ENCODE data around the gene DCBLD1. TPM values are rescaled to one million over a fixed set of nuclear protein-coding genes. Genes with fewer than 3 reads are reported as not detected.

Gene DCBLD1
- total RNA-seq, 1 donor from 2014 or later, result 7.5 TPM

DNA sequence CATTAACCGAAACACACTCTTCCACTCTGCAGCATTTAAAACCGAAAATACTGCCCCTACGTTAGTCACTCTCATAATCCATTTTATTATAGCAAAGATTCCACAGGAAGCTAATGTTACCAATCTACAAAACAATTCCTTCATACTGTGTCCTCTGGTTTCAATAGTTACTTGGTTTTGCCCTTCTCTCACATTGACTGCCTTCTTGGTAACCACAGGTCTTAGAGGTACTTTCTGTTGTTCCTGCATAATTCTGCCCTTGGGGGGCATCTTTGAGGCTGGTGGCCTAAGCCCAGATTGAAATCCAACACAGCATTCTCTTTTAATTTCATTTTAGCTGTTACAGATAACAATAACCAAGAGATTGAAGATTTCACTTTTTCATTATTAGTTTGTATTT lies 9.8 kb upstream of the DCBLD1 start:
- DNase-seq (ENCODE audit: low spot score), result no peak
- Histone ChIP-seq H3K79me2 (ENCODE audit: low read depth) (no peaks in the 10 kb centered on the region), H3K4me2 (no peak overlapping the region), H3K4me1 (no peaks in the 10 kb centered on the region), H3K36me3 (no peaks in the 10 kb centered on the region), H3K27ac (no peak overlapping the region), H2AFZ (replicated peaks) (no peak overlapping the region), H3K9me3 (ENCODE audit: low read depth) (no peaks in the 10 kb centered on the region), H3F3A (ENCODE audit: low read depth) (no peaks in the 10 kb centered on the region), H4K20me1 (ENCODE audit: low read depth) (no peaks in the 10 kb centered on the region), H3K9ac (no peak overlapping the region), H3K27me3 (no peaks in the 10 kb centered on the region), H3K4me3 (no peak overlapping the region)
- no peak for TF ChIP-seq EZH2phosphoT487 (IDR thresholded peaks at IDR 0.05)
- TF ChIP-seq, protein P1, sequence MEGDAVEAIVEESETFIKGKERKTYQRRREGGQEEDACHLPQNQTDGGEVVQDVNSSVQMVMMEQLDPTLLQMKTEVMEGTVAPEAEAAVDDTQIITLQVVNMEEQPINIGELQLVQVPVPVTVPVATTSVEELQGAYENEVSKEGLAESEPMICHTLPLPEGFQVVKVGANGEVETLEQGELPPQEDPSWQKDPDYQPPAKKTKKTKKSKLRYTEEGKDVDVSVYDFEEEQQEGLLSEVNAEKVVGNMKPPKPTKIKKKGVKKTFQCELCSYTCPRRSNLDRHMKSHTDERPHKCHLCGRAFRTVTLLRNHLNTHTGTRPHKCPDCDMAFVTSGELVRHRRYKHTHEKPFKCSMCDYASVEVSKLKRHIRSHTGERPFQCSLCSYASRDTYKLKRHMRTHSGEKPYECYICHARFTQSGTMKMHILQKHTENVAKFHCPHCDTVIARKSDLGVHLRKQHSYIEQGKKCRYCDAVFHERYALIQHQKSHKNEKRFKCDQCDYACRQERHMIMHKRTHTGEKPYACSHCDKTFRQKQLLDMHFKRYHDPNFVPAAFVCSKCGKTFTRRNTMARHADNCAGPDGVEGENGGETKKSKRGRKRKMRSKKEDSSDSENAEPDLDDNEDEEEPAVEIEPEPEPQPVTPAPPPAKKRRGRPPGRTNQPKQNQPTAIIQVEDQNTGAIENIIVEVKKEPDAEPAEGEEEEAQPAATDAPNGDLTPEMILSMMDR (IDR thresholded peaks at IDR 0.05), result no peak
- no peak for TF ChIP-seq EZH2 (IDR thresholded peaks at IDR 0.05)
- no peaks in the 10 kb centered on the region for H3K4me1 Mint-ChIP-seq
- no peak overlapping the region for H3K27ac Mint-ChIP-seq
- no peaks in the 10 kb centered on the region for H3K36me3 Mint-ChIP-seq
- H3K9me3 Mint-ChIP-seq, result no peaks in the 10 kb centered on the region
- peaks cover 2% of the 10 kb centered on the region for H3K27me3 Mint-ChIP-seq (ENCODE audit: insufficient read depth, low read depth)
- no peak overlapping the region for H3K4me3 Mint-ChIP-seq

DNA sequence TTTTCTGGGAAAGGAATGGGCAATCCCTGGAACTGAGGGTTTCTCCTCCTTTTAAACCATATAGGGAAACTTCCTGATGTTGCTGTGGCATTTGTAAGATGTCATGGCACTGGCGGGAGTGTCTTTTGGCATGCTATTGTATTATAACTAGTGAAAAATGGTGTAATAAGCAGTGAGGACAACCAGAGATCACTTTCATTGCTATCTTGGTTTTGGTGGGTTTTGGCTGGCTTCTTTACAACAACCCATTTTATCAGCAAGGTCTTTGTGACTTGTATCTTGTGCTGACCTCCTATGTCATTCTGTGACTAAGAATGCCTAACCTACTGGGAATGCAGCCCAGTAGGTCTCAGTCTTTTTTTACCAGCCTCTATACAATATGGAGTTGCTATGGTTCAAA lies 9.1 kb upstream of the DCBLD1 start:
- no peaks in the 10 kb centered on the region for H3K4me1 ChIP-seq
- H3K4me3 ChIP-seq, result no peak overlapping the region
- H3K9me3 ChIP-seq (ENCODE audit: low read depth), result no peaks in the 10 kb centered on the region
- H3K27me3 ChIP-seq, result no peaks in the 10 kb centered on the region
- no peaks in the 10 kb centered on the region for H3F3A ChIP-seq (ENCODE audit: low read depth)
- Mint-ChIP-seq H3K36me3 (no peaks in the 10 kb centered on the region), H3K4me3 (no peak overlapping the region), H3K27ac (no peak overlapping the region), H3K4me1 (peaks cover 3% of the 10 kb centered on the region), H3K9me3 (no peaks in the 10 kb centered on the region), H3K27me3 (ENCODE audit: insufficient read depth, low read depth) (peaks cover 2% of the 10 kb centered on the region)
- no peaks in the 10 kb centered on the region for H3K79me2 ChIP-seq (ENCODE audit: low read depth)
- no peak for DNase-seq (ENCODE audit: low spot score)
- no peaks in the 10 kb centered on the region for H4K20me1 ChIP-seq (ENCODE audit: low read depth)
- no peak overlapping the region for H2AFZ ChIP-seq (replicated peaks)
- H3K36me3 ChIP-seq, result no peaks in the 10 kb centered on the region
- H3K27ac ChIP-seq, result no peak overlapping the region
- TF ChIP-seq, protein P1 (IDR thresholded peaks at IDR 0.05), result no peak
- TF ChIP-seq EZH2phosphoT487 (IDR thresholded peaks at IDR 0.05) (no peak), EZH2 (IDR thresholded peaks at IDR 0.05) (no peak)
- no peak overlapping the region for H3K4me2 ChIP-seq
- H3K9ac ChIP-seq, result no peak overlapping the region

DNA sequence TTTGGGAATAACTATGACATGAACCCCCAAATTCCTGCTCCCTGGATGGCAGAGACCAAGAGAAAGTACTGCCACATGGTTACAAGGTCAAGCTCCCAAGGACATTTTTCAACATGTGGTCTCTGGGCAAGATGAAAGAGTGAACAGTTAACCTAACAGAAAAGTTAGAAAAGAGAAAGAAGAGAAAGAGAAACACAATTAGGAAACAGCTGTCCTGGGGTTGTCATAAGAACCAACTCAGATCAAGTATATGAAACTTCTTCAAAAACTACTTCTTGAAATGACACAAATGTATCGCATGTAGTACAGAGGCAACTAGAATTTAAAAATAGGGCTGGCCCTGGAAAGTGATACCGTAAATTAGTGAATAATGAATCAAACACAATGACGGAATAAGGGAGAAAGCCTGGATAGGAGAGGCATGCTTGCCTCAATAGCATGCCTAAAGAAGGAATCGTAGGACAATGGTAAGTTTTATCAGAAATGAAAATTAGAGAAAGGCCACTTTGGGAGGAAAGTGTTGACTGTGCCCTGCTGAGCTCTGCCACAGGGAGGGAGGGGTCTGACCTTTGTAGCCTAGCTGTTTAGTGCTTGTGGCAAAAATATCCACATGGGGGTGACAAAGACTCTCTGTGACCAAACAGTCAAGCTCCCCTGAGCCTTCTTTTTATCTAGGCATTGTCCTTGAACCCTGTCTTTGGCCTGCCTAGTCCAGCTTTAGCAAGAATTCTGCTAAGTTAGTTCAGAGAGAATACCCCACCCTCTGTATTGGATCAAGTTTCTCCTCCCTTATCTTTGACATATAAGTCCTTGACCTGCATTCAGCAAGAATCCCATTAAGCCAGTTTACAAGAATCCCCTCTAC lies 4.3 kb upstream of the DCBLD1 start:
- H3K79me2 ChIP-seq (ENCODE audit: low read depth), result no peaks in the 10 kb centered on the region
- Mint-ChIP-seq H3K9me3 (no peaks in the 10 kb centered on the region), H3K27ac (no peak overlapping the region), H3K4me3 (no peak overlapping the region), H3K4me1 (peaks cover 10% of the 10 kb centered on the region), H3K36me3 (no peaks in the 10 kb centered on the region), H3K27me3 (ENCODE audit: insufficient read depth, low read depth) (peaks cover 15% of the 10 kb centered on the region)
- H2AFZ ChIP-seq (replicated peaks), result no peak overlapping the region
- no peak overlapping the region for H3K9ac ChIP-seq
- no peaks in the 10 kb centered on the region for H3K36me3 ChIP-seq
- no peak overlapping the region for H3K4me2 ChIP-seq
- no peak overlapping the region for H3K27ac ChIP-seq
- no peak overlapping the region for H3K4me3 ChIP-seq
- H3K4me1 ChIP-seq, result no peaks in the 10 kb centered on the region
- peaks cover 15% of the 10 kb centered on the region for H3F3A ChIP-seq (ENCODE audit: low read depth)
- peaks cover 7% of the 10 kb centered on the region for H4K20me1 ChIP-seq (ENCODE audit: low read depth)
- H3K9me3 ChIP-seq (ENCODE audit: low read depth), result no peaks in the 10 kb centered on the region
- peak; percentile 30 for DNase-seq (ENCODE audit: low spot score)
- peaks cover 41% of the 10 kb centered on the region for H3K27me3 ChIP-seq
- TF ChIP-seq, protein P1 (IDR thresholded peaks at IDR 0.05), result peak; percentile 39
- TF ChIP-seq EZH2 (IDR thresholded peaks at IDR 0.05), result no peak
- TF ChIP-seq EZH2phosphoT487 (IDR thresholded peaks at IDR 0.05), result no peak

Data from neural progenitor cell (in vitro differentiated cells).